Islet precursor cell (in vitro differentiated cells): ENCODE data around the gene LAMA2.

Experiments used
- DNase-seq: peaks from one replicate; pipeline ENCODE4 v3.0.0-alpha.2; 2018

Gene LAMA2

GRCh38 chr6:129331450-129332138 lies 448.7 kb downstream of the LAMA2 start:
- DNase-seq, result no peak

- DNase-seq, result no peak
Measured at GRCh38 chr6:129335792-129336191, 452.9 kb downstream of the LAMA2 start.

DNA sequence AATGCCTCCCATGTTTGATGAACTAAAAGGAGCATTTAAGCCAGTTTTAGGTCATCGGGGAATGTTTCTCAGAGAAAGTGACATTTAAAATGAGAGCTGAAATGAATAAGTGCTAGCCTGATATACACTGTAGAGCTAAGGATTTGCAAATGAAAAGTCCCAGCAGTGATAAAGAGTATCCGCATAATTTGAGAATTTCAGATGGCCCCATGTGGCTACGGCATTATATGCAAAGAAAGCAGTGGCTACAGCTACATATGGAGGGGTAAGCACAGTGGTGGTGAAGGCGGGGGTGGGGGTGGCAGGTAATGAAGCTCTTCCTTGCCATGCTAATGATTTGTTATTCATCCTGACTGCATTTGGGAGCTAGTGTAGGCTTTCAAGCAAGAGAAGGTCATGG lies 455.7 kb downstream of the LAMA2 start:
- no peak for DNase-seq

DNA sequence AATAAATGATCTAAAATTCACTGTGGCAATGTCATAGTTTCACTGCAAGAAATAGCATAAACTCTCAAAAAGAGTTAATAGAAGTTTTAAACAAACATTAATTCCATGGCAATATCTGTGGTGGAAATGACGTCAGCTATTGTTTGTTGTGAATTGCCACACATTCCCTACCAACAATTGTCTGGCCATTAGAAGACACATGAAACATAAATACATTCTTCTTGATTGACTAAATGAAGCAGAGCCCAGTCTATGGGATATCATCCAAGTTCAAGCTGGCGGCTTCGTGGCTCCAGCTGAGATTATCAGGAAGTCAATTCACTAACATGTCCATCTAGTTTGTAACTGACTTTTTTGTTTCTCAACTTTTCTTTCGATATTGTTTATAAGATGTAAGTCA lies 458.0 kb downstream of the LAMA2 start:
- DNase-seq, result no peak

- no peak for DNase-seq
Measured at GRCh38 chr6:129342243-129342642, 459.3 kb downstream of the LAMA2 start.

DNA sequence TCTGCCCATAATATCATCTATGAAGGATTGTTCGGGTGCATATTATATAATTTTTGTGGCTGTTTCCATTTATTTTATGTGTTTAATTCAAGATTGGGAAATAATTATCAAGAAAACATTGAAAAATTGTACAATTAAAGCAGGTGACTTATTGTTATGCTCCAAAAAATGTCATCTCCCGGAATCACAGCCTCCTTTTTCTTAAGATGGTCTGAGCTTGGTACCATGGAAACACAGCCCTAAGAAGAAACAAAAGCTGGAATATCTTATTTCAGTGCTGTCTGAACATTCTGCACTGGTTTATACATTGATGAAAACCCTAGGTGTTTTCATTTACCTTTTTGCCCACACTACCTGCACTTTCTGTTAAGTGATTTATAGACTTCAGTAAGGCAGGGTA lies 459.9 kb downstream of the LAMA2 start:
- no peak for DNase-seq

GRCh38 chr6:129344379-129344778 lies 461.4 kb downstream of the LAMA2 start:
- no peak for DNase-seq

DNA sequence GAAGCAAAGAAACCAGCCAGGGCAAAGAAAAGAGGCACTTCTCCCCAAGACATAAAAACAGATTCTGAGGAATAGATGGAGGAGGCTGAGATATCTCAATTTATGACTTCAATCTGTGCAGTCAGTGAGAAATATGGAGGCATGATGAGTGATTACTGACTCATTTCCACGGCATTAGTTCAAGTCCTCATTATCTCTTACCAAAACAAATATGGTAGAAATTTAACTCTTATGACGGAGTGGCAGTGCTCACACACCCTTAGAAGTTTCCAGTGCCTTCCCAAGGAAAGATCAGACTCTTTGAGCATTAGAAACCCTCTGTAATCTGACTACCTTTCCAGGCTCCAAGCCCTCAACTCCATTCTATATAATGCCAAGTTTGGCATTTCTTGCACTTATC lies 463.0 kb downstream of the LAMA2 start:
- DNase-seq, result no peak

DNA sequence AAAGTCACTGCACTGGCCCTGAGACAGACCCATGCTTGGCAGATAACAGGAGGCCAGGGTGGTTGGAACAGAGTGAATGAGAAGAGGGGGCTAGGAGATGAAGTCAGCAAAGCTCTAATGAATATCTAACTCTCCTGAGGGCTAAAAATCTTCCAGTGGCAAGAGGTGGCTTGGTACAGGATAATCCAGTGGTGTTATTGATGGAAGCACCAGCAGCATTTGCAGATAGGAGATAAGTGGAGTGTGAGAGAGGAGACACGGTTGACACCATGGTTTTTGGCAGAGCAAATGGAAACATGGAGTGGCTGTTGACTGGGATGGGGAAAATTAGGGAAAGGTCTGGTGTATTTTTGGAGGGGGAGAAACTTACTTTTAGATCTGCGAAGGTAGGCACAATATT lies 464.0 kb downstream of the LAMA2 start:
- no peak for DNase-seq

DNA sequence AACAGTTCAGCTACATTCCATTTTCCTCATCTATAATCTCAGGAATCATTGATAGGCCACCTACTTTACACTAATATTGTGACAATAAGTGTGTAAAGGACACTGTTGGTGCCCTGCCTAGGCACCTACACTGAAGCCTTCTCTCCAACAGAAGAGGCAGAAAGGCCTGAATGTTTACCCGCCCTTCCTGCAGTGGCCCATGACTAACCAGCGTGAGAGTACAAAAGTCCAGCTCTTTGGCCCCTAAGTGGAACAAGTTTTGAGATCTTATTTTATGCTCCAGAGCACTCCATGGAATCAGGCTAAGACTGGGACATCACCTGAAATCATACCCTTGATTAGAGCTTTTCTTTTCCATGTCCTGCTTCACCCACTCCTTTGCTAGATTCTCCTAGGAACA lies 467.3 kb downstream of the LAMA2 start:
- no peak for DNase-seq

DNA sequence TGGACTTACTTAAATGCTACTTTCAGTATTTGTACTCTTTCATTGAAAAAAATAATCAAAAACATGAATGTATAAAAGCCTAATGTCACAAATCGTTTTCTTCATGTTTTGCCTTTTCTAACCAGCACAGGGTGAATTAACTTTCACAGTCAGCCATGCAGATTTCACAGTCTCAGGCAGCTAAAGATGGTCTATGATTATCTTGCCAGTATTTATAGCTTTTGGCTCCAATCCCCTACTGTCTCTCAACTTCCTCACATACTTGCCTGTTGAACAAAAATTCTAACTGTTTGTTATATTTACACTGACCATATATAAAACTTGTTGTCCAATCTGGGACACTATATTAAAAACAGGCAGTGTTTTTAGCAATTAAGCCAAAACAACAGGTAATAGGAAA lies 468.9 kb downstream of the LAMA2 start:
- DNase-seq, result no peak

GRCh38 chr6:129353067-129353466 lies 470.1 kb downstream of the LAMA2 start:
- DNase-seq, result peak; percentile 60

- no peak for DNase-seq
Measured at GRCh38 chr6:129356129-129356528, 473.2 kb downstream of the LAMA2 start.

DNA sequence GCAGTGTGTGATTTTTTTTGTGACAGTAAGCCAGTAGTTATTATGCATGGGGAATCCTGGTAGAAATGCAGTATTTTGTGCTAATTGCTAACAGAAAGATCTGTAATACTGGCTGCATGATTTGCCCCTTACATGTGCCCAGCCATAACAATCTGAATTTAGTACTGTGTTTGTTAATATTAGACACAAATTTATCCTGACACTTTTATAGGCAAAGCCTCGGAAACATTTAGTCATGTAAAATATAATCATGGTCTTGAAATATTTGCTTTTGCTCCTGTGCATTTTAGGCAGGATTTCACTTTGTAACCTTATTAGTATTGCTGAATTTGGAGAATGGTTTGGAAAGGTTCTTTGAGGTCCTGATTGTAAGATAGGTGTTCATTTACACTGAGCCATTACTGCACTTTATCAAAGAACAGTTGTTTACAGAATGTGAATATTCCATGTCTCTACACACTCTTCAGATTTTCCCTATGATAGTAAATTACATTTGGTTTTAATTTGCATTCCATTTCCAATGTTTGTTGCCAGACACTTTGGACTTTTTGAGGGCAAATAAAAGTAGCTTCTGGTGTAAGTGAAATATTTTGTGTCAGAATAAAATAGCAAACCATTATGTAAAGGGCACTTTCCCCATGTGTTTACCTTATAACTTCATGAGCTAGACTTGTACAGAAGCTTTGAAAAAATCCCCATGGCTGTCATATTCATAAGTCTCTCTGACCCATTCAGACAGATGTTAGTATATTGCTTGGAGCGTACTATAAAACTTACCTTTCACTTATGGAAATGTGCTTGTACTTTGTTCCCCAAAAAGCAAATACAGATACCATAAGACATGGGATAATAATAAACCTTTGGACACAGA lies 477.1 kb downstream of the LAMA2 start:
- no peak for DNase-seq

- no peak for DNase-seq
Measured at GRCh38 chr6:129360682-129360955, 477.7 kb downstream of the LAMA2 start.

- no peak for DNase-seq
Measured at GRCh38 chr6:129364037-129364436, 481.1 kb downstream of the LAMA2 start.

DNA sequence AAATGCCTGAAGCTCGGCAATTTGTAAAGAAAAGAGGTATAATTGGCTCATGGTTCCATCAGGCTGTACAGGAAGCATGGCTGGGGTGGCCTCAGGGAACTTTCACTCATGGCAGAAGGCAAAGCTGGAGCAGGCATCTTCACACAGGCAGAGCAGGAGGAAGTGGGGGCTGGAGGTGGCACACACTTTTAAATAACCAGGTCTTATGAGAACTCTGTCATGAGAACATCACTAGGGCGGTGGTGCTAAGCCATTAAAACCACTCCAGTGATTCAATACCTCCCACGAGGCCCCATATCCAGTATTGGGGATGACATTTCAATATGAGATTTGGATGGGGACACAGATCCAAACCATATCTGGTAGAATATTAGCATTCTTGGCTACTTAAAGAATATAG lies 481.8 kb downstream of the LAMA2 start:
- DNase-seq, result no peak

DNA sequence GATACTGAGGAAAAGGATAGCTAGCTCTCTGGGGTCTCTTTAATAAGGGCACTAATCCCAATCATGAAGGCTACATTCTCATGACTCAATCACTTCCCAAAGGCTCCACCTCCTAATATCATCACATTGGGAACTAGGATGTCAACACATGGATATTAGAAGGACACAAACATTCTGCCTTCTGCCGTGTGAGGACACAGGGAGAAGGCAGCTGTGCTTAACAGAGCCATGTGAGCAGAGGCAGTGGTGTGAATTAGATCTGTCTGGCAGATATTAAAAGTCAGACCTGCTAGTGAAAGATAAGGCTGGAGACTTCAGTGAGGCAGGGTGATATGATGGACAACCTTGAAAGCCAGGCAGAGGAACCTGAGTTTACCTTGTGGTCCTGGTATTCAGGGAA lies 485.1 kb downstream of the LAMA2 start:
- no peak for DNase-seq

- DNase-seq, result no peak
Measured at GRCh38 chr6:129368970-129369369, 486.0 kb downstream of the LAMA2 start.

DNA sequence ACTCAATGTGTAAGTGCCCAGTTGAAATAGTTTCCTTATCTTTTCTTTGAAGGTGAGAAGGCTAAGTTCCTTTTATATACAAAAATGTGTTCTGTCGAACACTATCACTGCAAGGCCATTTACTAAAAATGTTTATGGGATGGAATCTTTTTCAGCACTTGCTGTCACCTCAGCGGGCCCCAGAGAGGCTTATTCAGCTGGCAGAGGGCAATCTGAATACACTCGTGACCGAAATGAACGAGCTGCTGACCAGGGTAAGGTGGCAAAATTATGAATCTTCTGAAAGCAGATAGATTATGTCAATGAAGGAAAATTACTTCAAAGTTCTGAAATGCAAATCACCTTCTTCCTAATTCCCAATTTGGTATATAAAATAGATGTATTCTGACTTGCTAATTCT lies 486.8 kb downstream of the LAMA2 start:
- no peak for DNase-seq

DNA sequence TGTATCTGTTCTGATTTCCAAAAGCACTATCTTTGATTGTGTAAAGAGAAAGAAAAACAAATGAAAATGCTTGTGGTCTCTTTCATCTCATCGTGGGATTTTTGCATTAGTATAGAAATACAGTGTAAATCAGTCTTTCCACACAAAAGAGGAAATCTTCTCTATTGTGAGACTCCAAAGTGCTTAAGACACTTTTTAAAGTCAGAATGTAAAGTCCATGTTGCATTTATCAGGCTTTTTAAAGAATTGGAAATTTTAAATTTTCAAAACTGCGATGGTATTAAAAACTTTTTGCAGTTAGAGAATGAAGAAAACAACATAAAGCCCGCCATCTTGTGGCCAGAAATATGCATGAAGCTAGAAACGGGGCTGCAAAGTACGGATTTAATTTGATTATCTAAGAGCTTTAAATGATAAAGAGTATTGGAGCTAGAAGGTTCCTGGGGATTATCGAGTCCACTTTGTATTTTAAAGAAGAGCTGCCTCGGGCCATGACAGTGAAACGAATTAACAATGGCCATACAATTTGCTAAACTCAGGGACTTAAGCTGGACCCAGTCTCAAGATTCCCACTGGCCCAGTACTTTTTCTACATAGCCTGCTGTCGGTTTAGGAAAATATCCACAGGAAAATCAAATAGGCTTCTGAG lies 487.5 kb downstream of the LAMA2 start:
- peak; percentile 56 for DNase-seq

DNA sequence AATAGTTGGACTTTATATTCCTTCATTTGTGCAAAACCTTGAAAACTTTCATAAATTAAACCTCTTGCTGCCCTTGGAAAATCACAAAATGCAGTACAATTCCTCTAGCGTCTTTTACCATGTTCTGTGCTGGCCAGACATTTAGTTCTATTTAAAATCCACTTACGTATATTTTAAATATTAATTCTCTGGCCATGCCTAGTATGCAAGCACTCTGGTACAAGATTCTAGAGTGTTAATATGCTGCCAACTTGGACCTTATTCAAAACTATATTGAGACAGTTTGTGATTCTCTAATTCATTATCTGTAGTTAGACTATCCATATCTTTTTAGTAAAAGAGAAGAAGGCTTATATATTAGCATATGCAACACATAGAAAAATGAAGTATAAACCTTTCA lies 498.9 kb downstream of the LAMA2 start:
- no peak for DNase-seq

GRCh38 chr6:129382916-129383315 lies 500.0 kb downstream of the LAMA2 start:
- no peak for DNase-seq

DNA sequence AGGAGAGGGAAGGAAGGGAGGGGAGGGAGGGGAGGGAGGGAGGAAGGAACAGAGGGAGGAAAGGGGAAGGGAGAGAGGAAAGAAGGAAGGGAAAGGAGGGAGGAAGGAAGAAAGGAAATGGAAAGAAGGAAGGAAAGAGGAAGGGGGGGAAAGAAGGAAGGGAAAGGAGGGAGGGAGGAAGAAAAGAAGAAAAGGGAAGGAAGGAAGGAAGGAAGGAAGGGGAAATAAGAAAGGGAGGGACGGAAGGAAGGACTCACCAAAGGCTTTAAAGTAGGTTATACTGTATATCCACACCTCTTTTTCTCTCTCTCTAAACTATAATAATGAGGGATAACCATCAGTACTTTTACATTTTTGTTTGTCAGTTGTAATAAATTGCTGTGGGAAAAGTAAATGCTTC lies 502.2 kb downstream of the LAMA2 start:
- DNase-seq, result no peak
